GM19455 (cell line): ENCODE results near the gene RASIP1.
"Not testable (repeated sequence)": the region's sequence is repeated elsewhere in the genome, so short reads cannot be mapped to it uniquely, and the experiment has no call there.

Experiments
- ATAC-seq: cut with Tn5 transposase; IDR thresholded peaks from one replicate; pipeline ENCODE4 v1.9.1; 2021; ENCODE audit not compliant: unreplicated experiment

The RASIP1 gene

DNA sequence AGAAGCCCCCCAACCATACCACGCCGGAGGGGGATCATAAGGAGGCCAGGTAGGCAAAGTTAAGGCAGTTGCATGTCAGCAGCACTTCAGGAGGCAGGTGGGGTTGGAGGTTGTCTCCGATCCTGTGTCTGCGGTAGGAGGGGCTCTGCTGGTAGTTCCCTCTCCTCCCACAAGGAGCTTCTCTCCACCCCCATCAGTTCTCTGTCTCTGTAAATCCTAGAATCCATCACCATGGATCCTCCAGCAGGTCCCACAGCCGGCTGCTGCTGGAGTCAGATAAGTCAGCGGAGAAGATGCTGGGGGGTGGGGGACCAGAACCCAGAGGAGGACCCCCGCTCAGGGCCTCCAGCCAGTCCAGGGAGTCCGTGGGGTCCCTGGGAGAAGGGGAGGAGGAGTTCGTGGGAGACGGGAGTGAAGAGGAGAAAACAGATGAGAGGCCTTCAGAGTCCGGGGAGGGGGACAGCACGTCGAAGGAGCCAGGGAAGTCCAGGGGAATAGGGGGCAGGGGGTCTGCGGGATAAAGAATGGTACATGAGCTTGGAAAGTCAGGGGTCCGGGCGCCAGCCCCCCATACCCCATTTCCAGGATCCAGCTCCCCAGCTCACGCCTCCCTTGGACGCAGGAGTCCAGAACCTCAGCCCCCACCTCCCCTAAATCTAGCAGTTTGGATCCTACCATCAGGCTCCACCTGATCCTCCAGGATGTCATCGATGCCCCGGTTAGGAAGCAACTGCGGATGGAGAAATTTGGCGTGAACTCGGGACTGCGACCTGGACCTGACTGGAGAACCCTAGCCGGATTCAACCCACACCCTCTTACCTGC lies 27.2 kb downstream of the RASIP1 start:
- no peak for ATAC-seq

DNA sequence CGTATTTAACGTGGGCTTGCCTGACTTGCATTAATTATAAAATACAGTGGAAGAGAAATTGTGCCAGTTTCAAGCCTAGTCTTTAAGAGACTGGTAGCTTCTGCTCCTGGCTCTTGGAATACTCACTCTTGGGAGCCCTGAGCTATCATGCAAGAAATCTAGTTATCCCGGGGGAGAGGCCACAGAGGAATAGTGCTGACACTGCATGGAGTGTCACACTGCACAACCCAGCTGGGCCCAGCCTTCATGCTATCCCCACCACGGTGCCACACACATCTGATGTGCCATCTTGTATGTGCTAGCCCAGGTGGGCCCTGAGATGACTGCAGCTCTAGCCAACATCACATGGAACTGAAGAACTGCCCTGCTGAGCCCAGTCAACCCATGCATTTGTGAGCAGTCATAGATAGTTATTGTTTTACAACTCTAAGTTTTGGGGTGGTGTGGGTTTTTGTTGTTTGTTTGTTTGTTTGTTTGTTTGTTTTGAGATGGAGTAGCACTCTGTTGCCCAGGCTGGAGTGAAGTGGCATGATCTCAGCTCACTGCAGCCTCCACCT lies 29.2 kb downstream of the RASIP1 start:
- ATAC-seq = no peak

DNA sequence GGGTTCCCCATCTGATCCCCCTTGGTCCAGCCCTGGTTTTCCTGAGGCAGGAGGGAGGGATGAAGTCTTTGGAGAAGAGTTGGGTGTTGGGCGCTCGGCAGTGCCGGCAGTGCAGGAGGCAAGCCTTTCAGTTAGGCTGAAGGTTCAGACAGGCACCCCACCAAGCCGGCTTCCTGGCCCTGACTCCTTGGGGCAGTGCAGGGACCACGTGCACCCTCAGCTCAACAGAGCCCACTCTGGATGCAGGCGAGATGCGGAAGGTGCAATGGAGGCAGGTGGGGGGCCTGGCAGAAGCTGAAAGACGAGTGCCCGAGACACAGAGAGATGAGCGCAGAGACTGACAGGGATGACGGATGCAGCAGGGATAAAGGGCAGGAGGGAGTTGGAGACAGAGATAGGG lies 31.9 kb downstream of the RASIP1 start:
- ATAC-seq = no peak

DNA sequence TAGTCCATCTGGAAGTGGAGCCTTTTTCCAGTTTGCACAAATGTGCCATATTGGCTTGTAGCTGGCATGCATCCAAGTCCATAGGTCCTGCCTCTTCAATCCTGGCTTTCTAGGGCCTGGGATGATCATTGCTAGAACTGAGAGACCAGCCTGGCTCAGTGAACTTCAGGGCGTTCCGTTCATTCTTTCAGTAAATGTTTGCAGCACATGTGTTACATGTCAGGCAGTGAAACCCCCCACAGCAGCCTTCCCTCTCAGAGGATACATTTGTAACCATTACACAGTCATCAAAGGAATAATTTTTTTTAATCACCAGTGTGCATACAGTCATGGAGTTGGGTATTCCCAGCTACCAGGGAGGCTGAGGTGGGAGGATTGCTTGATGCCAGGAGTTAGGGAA lies 35.0 kb downstream of the RASIP1 start:
- ATAC-seq = no peak

DNA sequence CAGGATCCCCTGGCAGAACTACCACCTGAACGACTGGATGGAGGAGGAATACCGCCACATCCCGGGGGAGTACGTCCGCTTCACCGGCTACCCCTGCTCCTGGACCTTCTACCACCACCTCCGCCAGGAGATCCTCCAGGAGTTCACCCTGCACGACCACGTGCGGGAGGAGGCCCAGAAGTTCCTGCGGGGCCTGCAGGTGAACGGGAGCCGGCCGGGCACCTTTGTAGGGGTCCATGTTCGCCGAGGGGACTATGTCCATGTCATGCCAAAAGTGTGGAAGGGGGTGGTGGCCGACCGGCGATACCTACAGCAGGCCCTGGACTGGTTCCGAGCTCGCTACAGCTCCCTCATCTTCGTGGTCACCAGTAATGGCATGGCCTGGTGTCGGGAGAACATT lies 37.1 kb downstream of the RASIP1 start:
- ATAC-seq = no peak

DNA sequence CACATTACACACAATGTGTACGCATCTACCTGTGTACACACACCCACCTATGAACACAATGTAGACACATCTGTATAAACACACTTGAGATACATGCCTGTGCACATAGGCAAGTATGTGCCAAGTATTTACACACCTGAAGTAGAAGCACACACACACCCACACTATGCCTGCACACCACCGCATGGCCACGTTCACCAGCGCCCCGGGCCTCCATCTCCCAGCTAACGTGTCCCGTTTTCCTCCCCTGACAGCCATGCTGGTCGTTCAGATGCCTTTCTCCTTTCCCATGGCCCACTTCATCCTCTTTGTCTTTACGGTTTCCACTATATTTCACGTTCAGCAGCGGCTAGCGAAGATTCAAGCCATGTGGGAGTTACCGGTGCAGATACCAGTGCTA lies 37.7 kb downstream of the RASIP1 start:
- ATAC-seq = no peak

DNA sequence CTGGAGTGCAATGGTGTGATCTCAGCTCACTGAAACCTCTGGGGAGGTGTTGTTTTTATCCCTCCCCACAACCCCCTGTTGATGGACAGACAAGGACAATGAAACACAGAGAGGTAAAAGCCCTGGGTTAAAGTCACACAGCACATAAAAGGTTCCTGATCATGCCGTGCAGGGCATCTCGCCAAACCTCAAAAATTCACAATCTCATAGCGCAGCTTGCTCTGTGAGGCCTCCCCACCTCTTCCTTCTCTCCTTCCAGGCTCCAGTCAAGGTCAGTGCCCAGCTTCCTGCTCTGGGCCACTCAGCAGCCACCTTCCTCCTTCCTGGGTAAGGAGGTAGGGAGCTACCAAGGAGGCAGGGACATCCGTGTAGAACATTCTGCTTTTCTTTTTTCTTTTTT lies 42.4 kb downstream of the RASIP1 start:
- ATAC-seq = no peak

DNA sequence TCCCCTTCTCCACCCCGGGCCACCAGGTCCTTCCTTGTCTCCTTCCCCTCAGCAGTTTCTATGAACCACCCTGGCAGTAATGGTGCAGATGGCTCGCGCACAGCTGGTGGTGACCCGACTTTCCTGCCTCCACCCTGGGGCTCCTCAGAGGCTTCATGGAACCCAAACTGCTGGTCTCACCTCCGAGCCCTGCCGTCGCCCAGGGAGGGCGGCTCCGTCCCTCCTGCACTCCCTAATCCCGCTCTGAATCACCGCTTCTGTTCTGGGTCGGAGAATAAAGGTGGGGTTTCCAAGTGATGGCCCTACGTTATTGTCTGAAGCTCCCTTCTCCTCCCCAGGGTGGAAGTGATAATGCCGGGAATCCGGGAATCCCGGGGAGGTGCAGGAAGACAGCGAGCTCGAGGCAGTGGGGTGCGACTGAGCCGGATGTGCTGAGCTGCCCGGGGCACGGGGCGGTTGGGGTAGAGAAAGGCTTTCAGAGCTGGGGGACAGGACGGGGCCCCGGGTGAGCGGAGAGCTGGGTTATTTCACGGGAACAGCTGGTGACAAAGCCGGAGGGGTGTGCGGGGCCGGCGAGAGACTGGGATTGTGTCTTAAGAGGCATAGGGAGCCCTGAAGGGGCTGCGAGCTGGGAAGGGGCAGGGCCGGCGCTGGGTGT lies 43.9 kb downstream of the RASIP1 start:
- no peak for ATAC-seq

DNA sequence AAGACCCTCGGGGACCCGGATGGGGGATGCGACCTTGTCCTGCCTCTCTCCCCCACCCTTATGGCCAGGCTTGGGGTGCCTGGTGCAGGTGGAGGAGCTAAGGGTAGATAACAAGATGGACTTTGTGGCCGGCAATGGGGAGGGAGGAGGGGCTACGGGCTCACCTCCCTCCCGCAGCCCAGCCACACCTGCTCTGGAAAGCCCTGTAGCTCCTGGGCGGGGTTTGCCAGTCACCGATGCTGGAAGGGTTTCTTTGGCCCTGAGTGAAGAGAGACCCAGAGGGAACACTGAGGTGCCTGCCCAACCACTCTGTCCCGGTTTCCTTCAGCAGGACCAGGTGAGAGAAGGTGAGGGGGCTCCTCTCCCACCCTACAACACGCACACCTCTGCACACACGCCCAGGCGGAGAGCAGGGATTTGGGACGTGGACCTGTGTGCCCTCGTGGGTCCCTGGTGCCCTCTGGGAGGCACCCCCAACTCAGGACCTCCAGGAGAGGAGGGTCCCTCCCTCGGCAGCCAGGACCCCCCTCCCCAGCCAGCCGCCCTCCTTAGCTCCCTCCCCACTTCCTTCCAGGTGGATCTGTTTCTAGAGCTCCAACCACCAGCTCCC lies 44.6 kb downstream of the RASIP1 start, which contains the start of gene FUT2:
TSS of gene FUT2 (plus strand) at position 229 of the 610 bp plus-strand sequence. CDS start 6,986 bp downstream, outside the sequence.
- no peak for ATAC-seq

DNA sequence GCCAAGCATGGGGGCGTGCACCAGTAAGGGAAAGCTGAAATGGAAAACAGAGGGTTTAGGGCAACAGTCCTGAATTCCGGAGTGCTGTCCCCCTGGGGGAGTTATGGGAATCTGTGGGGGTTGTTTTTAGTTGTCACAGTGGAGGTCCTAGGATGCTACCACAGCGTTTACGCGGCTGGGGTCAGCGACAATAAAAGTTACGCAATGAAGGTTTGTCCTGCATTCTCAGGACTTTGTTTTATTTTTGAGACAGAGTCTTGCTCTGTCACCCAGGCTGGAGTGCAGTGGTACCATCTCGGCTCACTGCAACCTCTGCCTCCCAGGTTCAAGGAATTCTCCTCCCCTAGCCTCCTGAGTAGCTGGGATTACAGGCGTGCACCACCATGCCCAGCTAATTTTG lies 46.8 kb downstream of the RASIP1 start:
- ATAC-seq = not testable (repeated sequence)

DNA sequence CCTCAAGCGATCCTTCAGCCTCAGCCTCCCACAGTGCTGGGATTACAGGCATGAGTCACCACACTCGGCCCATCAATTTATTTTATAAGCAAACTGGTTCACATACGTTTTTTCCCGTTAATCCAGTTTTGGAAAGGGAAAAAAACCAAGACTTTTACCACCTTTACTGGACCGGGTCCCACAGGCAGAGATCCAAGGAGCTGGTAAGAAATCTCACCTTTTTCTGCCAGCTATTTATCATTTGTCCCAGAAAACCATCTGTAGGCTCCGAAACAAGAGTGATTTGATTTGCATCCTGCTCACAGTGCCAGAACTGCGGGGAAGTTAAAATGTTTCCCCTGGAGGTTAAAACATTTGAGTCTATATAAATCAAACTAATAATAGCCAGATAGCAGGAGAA lies 51.0 kb downstream of the RASIP1 start:
- ATAC-seq = no peak

DNA sequence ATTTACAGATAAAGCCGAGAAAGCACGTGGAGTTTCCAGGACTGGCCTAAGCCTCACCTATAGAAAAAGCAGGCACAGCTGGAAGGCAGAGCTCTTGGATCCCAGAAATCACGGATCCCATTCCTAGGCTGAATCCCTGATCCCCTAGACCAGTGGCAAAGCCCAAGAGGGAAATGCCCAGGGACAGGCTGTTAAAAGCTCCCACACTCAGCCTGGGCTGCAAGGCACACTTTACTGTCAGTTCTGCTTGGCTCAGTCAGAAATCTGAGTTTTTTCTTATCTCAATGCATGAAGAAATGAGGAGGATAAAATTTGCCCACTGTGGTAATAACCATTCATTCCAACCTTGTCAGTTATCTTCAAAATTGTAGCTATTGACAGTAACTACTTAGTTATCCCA lies 52.6 kb downstream of the RASIP1 start:
- ATAC-seq = no peak

DNA sequence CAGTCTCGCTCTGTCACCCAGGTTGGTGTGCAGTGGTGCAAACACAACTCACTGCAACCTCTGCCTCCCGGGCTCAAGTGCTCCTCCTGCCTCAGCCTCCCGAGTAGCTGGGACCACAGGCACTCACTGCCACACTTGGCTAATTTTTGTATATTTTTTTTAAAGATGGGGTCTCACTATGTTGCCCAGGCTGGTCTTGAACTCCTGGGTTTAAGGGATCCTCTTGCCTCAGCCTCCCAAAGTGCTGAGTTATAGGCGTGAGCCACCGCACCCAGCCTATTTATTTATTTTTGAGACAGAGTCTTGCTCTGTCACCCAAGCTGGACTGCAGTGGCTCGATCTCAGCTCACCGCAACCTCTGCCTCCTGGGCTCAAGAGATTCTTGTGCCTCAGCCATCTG lies 53.8 kb downstream of the RASIP1 start:
- ATAC-seq = not testable (repeated sequence)

DNA sequence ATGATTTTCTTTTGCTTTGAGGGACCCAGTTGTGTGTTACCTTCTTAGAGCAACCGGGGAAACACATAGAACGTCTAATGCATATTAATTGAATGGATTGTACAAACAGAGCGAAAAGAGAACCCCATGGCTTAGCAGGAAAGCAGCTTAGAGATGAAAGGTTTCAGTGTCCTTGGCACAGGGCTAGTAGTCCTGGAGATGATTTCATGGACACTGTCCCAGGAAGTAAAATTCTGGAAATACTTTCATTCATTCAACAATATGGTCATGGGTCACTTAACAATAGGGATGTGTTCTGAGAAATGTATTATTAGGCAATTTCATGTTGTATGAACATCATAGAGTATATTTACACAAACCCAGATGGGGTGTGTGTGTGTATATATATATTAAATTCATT lies 54.3 kb downstream of the RASIP1 start:
- no peak for ATAC-seq

DNA sequence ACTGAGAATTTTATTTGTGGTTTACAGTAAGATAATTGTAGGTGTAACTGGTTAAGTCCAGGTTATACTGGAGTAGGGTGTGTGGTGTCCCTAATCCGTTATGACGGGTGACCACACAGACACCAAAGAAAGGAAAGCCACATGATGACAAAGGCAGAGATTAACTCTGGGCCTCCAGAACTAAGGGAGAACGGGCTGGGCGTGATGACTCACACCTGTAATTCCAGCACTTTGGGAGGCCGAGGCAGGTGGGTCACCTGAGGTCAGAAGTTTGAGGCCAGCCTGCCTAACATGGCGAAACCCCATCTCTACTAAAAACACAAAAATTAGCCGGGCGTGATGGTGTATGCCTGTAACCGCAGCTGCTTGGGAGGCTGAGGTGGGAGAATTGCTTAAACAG lies 54.8 kb downstream of the RASIP1 start:
- no peak for ATAC-seq

DNA sequence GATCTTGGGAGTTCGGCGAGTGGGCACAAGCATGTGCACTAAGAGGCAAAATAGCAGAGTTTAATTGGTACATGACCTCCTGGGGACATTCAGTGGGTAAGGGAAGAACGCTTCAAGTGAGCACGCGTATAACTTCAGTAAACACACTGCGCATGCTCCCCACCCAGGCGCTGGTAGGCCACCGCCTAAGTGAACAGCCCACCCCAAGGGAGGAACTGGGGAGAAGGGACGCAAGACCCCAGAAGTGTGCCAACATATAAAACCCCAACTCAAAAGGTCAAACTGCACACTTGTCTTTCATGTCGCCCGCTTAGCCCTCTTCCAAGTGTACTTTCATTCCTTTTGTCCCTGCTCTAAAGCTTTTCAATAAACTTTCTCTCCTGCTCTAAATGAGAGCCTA lies 57.1 kb downstream of the RASIP1 start:
- ATAC-seq = no peak

DNA sequence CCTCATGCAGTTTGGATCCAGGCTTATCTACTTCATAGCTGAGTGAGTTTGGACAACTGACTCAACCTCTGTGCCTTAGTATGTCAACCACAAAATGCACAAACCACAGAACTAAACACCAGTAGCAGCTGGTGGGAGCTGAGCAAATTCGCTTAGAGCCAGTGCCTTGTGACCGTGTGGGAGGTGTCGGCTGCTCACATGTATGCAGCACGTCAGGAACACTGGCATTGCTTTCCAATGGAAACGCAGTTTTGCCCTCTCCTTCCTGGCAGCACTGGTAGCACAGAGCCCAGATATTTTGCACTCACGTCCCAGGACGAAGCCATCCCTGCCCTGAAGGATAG lies 59.3 kb downstream of the RASIP1 start:
- no peak for ATAC-seq

DNA sequence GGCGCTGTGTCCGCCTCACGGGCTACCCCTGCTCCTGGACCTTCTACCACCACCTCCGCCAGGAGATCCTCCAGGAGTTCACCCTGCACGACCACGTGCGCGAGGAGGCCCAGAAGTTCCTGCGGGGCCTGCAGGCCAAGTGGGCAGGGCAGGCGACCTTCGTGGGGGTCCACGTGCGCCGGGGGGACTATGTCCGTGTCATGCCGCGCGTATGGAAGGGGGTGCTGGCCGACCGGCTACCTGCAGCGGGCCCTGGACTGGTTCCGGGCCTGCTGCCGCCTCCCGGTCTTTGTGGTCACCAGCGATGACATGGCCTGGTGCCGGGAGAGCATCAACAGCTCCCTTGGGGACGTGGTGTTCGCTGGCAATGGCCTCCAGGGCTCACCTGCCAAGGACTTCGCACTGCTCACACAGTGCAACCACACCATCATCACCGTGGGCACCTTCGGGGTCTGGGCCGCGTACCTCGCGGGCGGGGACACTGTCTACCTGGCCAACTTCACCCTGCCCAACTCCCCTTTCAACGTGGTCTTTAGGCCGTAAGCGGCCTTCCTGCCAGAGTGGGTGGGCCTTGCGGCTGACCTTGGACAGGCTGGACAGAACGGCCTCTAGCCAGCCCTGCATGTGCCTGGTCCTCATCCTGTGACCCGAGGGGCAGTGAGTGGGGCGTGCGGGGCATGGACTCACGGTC lies 59.8 kb downstream of the RASIP1 start:
- no peak for ATAC-seq

DNA sequence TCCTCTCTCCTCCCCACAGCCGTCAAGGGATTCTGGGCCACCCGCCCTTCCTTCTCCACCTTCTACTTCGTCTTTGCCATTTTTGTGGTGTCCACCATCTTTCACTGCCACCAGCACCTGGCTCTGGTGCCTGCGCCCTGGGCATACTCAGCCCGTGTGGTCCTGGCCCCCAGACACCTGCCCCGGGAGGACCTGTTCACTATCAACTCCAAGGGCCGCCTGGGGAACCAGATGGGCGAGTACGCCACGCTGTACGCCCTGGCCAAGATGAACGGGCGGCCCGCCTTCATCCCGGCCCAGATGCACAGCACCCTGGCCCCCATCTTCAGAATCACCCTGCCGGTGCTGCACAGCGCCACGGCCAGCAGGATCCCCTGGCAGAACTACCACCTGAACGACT lies 60.4 kb downstream of the RASIP1 start:
- ATAC-seq = not testable (repeated sequence)

DNA sequence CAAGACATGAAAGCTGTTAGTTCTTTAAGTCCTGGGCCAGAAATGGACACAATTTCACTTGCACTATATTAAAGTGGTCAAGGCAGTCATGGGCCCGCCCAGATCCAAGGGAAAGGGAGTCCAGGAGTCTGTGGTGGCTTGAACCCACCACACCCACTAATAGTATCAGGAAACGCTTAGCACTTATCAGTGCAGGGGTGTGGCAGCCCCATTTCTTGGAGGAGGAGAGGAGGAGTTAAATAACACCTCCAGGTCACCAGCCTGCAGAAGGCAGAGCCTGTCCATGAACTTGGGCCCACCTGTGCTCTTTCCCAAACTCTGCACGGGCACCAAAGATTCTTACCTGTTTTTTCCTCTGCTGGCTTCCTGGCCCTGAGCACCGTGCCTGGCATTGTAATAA lies 62.2 kb downstream of the RASIP1 start:
- ATAC-seq = no peak

DNA sequence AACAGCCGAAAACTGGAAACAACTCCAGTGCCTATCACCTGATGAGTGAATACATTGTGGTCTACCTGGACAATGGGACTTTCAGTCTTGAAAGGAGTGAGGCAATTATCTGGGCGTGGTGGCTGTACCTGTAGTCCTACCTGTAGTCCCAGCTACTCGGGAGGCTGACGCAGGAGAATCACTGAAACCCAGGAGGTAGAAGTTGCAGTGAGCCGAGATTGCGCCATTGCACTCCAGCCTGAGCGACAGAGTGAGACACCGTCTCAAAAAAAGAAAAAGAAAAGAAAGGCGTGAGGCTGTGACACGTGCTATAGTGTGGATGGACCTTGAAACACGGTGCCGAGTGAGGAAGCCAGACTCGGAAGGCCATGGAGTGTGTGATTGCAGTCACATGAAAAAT lies 63.5 kb downstream of the RASIP1 start:
- no peak for ATAC-seq
